GM21390 (cell line): ENCODE measurements around the gene PRM1.
A peak's percentile ranks its signal among the peaks of the same experiment; 100 is the strongest.
"Not testable (repeated sequence)": the region's sequence is repeated elsewhere in the genome, so short reads cannot be mapped to it uniquely, and the experiment has no call there.

Source experiments
- ATAC-seq: cut with Tn5 transposase; IDR thresholded peaks from one replicate; pipeline ENCODE4 v1.9.1; 2021; ENCODE audit not compliant: unreplicated experiment

The PRM1 gene

GRCh38 chr16:11314309-11314894, 33.3 kb upstream of the PRM1 start:
- ATAC-seq = no peak

- no peak for ATAC-seq
These were observed 32.6 kb upstream of the PRM1 start for GRCh38 chr16:11313493-11314308.

GRCh38 chr16:11312718-11313492, 31.8 kb upstream of the PRM1 start:
- no peak for ATAC-seq

GRCh38 chr16:11310997-11311561, 29.9 kb upstream of the PRM1 start:
- ATAC-seq = peak; percentile 37

GRCh38 chr16:11310634-11310977, 29.5 kb upstream of the PRM1 start:
- no peak for ATAC-seq

- peak; percentile 36 for ATAC-seq
These were observed 28.9 kb upstream of the PRM1 start for GRCh38 chr16:11309895-11310633.

- no peak for ATAC-seq
These were observed 27.6 kb upstream of the PRM1 start for GRCh38 chr16:11308493-11309283.

- no peak for ATAC-seq
These were observed 26.7 kb upstream of the PRM1 start for GRCh38 chr16:11307639-11308492.

- no peak for ATAC-seq
These were observed 26.0 kb upstream of the PRM1 start for GRCh38 chr16:11306997-11307638.

- no peak for ATAC-seq
These were observed 25.3 kb upstream of the PRM1 start for GRCh38 chr16:11306381-11306780.

- no peak for ATAC-seq
These were observed 22.4 kb upstream of the PRM1 start for GRCh38 chr16:11303405-11304138.

- ATAC-seq = no peak
These were observed 21.8 kb upstream of the PRM1 start for GRCh38 chr16:11302977-11303376.

- ATAC-seq = no peak
These were observed 20.7 kb upstream of the PRM1 start for GRCh38 chr16:11301645-11302501.

GRCh38 chr16:11300560-11300892, 19.4 kb upstream of the PRM1 start:
- no peak for ATAC-seq

GRCh38 chr16:11299865-11300559, 18.9 kb upstream of the PRM1 start:
- ATAC-seq = no peak

- not testable (repeated sequence) for ATAC-seq
These were observed 17.9 kb upstream of the PRM1 start for GRCh38 chr16:11298950-11299547.
